Suprapubic skin (tissue), 4 donors: ENCODE results near the gene PPP1R12B. TPM values are rescaled to one million over a fixed set of nuclear protein-coding genes. Genes with fewer than 3 reads are reported as not detected.
"Not testable (repeated sequence)": the region's sequence is repeated elsewhere in the genome, so short reads cannot be mapped to it uniquely, and the experiment has no call there.

Source experiments
- DNase-seq, 2 donors: peaks; one replicate each; pipeline ENCODE4 v3.0.0-alpha.2; 2019; ENCODE audit warnings: low spot score in 2 of 2
- H3K27ac ChIP-seq: fragments of 200-600 bp; sonication (generic); one replicate; pipeline ENCODE4 v1.5.1; 2019
- H3K27me3 ChIP-seq: fragments of 200-600 bp; sonication (generic); one replicate; pipeline ENCODE4 v1.5.1; 2019
- H3K36me3 ChIP-seq: fragments of 200-600 bp; sonication (generic); one replicate; pipeline ENCODE4 v1.5.1; 2019
- H3K4me1 ChIP-seq: fragments of 200-600 bp; sonication (generic); one replicate; pipeline ENCODE4 v1.5.1; 2019
- H3K4me3 ChIP-seq: fragments of 200-600 bp; sonication (generic); one replicate; pipeline ENCODE4 v1.5.1; 2019; ENCODE audit warnings: mild to moderate bottlenecking
- H3K9me3 ChIP-seq: fragments of 200-600 bp; sonication (generic); one replicate; pipeline ENCODE4 v1.5.1; 2019
- EP300 ChIP-seq: sonication (generic); formaldehyde crosslinking; IDR thresholded peaks from one replicate; pipeline ENCODE4 v1.6.1; 2017; ENCODE audit warnings: antibody characterized with exemption
- POLR2A ChIP-seq, 2 donors: fragments of 450-650 bp; IDR thresholded peaks; one replicate each; pipeline ENCODE4 v1.6.1; 2017; ENCODE audit warnings: antibody characterized with exemption in 2 of 2, mild to moderate bottlenecking in 2 of 2, moderate library complexity in 2 of 2
- POLR2AphosphoS5 ChIP-seq, 3 donors: sonication (generic); formaldehyde crosslinking; IDR thresholded peaks; one replicate each; pipeline ENCODE4 v1.6.1; 2017; ENCODE audit warnings: antibody characterized with exemption in 3 of 3
- WGBS: methylation state at CpG from one replicate; pipeline ENCODE4 v1.1.5; 2018; 5-methylcytosine and 5-hydroxymethylcytosine counted together
- total RNA-seq, 4 donors: library from RNA; depleted of rRNA; stranded (reverse); fragments of >200 nt; gene quantifications; one replicate each; pipeline ENCODE4 v1.1.0, GENCODE V29; 2016
- TF ChIP-seq, protein P1 (sequence below), 2 donors: fragments of 200-600 bp in 1 of 2; fragments of 450-650 bp in 1 of 2; sonication (generic) in 1 of 2; IDR thresholded peaks; one replicate each; pipeline ENCODE4 v1.5.1; 2016 to 2019; ENCODE audit warnings: antibody characterized with exemption in 2 of 2, mild to moderate bottlenecking in 1 of 2, moderate library complexity in 1 of 2

Gene PPP1R12B
- total RNA-seq, 4 donors from 2014 or later: 28.4 to 90.7 (median 30.8) TPM

DNA sequence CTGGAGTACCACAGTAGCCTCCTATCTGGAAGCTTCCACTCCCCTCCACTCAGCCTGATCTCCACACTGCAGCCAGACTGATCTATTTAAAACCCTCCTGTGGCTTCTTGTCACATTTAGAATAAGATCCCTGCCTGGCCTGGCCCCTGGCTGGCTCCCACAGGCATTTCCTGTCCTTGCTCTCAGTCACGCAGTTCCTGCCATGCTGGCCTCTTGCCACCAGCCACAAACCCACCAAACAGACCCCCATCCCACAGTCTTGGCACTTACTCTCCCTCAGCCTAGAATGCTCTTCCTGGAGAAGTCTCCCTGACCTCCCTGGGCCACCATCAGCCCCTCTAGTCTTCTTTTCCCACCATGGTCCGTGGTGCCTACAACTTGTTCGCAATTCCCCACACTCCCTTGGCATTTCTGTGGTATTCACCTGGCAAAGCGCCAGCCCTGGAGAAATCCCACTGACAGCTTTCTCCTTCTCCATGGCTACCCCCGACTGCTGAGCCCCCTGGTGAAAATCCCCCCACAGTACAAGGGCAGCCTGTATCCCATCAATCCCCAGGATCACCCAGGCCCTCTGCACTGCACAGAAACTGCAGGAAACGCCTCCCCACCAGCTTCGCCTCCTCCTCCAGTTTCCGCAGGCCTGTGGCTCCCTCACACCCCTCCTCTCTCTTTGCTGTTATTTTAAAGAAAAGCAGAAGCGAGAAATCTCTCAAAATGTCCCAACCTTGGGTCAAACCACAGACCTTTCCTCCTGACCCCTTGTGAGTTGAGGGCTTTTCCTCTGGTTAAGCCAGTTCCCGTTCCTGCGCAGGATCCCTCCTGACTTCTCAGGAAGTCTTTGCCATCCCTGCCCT, 267.2 kb downstream of the PPP1R12B start:
- TF ChIP-seq, protein P1, sequence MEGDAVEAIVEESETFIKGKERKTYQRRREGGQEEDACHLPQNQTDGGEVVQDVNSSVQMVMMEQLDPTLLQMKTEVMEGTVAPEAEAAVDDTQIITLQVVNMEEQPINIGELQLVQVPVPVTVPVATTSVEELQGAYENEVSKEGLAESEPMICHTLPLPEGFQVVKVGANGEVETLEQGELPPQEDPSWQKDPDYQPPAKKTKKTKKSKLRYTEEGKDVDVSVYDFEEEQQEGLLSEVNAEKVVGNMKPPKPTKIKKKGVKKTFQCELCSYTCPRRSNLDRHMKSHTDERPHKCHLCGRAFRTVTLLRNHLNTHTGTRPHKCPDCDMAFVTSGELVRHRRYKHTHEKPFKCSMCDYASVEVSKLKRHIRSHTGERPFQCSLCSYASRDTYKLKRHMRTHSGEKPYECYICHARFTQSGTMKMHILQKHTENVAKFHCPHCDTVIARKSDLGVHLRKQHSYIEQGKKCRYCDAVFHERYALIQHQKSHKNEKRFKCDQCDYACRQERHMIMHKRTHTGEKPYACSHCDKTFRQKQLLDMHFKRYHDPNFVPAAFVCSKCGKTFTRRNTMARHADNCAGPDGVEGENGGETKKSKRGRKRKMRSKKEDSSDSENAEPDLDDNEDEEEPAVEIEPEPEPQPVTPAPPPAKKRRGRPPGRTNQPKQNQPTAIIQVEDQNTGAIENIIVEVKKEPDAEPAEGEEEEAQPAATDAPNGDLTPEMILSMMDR (IDR thresholded peaks at IDR 0.05): no peak
- TF ChIP-seq EP300: no peak
- TF ChIP-seq POLR2A (IDR thresholded peaks at IDR 0.05): no peak
- TF ChIP-seq POLR2AphosphoS5 (IDR thresholded peaks at IDR 0.05): no peak
- DNase-seq: no peak
- Histone ChIP-seq H3K36me3 (no peaks in the 10 kb centered on the region), H3K4me1 (peaks cover 22% of the 10 kb centered on the region), H3K27me3 (no peaks in the 10 kb centered on the region), H3K4me3 (no peak overlapping the region), H3K9me3 (no peaks in the 10 kb centered on the region), H3K27ac (no peak overlapping the region)
- WGBS: 50% methylated on average over 11 of the region's 11 CpGs

DNA sequence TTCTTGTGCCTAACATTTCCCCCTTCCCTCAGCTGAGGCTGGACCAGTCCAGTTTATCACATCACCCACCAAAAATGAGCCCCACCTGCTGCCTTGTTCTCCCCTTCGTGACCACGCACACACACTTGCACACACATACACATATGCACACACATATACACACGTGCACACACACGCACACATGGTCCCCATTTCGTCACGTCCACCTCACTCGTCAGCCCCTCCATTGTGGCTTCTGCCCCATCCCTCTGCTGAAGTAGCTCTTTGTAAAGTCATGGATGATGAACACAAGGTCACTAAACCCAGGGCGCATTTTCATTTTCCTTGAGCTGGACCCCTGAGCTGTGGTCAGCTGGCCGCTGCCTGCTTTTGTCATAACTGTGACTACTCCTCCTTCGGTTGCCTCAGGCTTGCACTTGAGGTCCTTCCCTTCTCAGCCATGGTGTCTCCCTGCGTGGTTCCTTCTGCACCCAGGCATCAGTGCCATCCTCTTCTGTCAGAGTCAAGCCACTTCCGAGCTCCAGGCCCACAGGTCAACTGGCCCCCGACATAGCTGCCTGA, 267.9 kb downstream of the PPP1R12B start:
- H3K27ac ChIP-seq: no peak overlapping the region
- no peak for TF ChIP-seq POLR2AphosphoS5 (IDR thresholded peaks at IDR 0.05)
- no peak for TF ChIP-seq EP300
- TF ChIP-seq, protein P1 (IDR thresholded peaks at IDR 0.05): no peak
- no peak for TF ChIP-seq POLR2A (IDR thresholded peaks at IDR 0.05)
- no peaks in the 10 kb centered on the region for H3K27me3 ChIP-seq
- DNase-seq: no peak
- H3K4me3 ChIP-seq: no peak overlapping the region
- H3K4me1 ChIP-seq: peaks cover 22% of the 10 kb centered on the region
- WGBS: 84% methylated on average over 13 of the region's 13 CpGs
- no peaks in the 10 kb centered on the region for H3K9me3 ChIP-seq
- H3K36me3 ChIP-seq: no peaks in the 10 kb centered on the region

DNA sequence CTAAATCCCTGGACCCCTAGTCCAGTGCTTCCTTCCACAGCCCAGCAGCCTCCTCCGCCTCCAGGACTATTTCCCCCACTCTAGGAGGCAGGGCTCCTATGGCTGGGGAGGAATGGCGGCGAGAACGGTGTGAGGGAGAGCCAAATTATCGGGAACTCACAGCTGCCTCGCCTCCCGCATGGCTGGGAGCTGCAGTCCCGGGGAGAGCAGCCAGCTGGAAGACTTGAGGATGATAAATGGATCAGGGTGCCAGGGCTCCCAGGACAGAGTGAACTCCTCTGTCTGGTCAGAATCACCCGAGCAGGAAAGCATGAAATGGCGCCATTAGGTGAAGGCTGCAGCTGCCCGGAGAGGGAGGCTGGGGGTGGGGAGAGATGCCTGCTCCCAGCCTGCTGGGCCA, 270.5 kb downstream of the PPP1R12B start:
- 42% methylated on average over 11 of the region's 11 CpGs for WGBS
- not testable (repeated sequence) for H3K27ac ChIP-seq, H3K9me3 ChIP-seq, H3K27me3 ChIP-seq, H3K36me3 ChIP-seq, DNase-seq, H3K4me3 ChIP-seq
- peaks cover 22% of the 10 kb centered on the region for H3K4me1 ChIP-seq

DNA sequence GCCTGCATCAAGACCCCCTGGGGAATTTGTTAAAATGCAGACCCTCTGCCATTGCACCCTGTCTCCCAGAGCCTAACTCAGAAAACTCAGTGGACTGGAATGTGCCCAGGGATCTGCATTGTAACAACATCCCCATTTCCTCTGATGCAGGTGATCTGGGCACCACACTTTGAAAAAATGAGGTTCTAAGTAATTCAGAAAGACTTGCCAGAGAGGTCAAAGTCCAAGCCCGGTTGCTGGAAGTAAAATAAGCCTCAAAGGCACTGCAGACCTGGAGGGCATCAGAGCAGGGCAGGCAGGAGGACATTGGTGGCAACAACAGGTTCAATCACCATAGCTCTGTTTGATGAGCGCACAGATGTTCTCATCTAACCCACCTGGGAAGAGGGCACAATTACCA, 271.0 kb downstream of the PPP1R12B start:
- Histone ChIP-seq H3K4me1 (peaks cover 22% of the 10 kb centered on the region), H3K27ac (no peak overlapping the region)

DNA sequence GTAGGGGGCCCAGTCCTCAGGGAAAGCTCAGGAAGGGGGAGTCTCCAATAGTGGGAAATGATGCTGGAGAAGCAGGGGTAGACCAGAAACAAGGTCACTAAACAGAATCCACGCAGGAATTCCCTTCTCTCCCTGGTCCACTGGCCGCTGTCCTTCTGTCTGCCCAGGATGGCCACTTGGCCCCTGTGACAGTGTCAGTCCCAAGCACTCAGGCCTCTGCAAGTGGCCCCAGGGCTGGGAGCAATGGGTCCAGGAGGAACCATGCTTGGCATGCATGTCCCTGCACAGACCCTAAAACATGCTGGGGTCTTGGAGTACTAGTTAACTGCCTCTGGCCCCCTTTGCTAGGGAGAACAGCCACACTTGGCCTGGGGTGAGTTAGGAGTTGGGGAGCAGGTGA, 271.5 kb downstream of the PPP1R12B start:
- peaks cover 20% of the 10 kb centered on the region for H3K4me1 ChIP-seq
- not testable (repeated sequence) for H3K27me3 ChIP-seq, H3K9me3 ChIP-seq, H3K36me3 ChIP-seq, DNase-seq, H3K4me3 ChIP-seq, H3K27ac ChIP-seq
- WGBS: 93% methylated on average over 2 of the region's 2 CpGs

More for the DNA sequence above, 271.0 kb downstream of the PPP1R12B start:
- H3K27me3 ChIP-seq: no peaks in the 10 kb centered on the region
- WGBS: 83% methylated on average over 2 of the region's 2 CpGs
- no peaks in the 10 kb centered on the region for H3K36me3 ChIP-seq
- TF ChIP-seq POLR2A (IDR thresholded peaks at IDR 0.05) (no peak), EP300 (no peak), POLR2AphosphoS5 (IDR thresholded peaks at IDR 0.05) (no peak)
- TF ChIP-seq, protein P1 (IDR thresholded peaks at IDR 0.05): no peak
- H3K9me3 ChIP-seq: no peaks in the 10 kb centered on the region
- DNase-seq: no peak
- H3K4me3 ChIP-seq: no peak overlapping the region

DNA sequence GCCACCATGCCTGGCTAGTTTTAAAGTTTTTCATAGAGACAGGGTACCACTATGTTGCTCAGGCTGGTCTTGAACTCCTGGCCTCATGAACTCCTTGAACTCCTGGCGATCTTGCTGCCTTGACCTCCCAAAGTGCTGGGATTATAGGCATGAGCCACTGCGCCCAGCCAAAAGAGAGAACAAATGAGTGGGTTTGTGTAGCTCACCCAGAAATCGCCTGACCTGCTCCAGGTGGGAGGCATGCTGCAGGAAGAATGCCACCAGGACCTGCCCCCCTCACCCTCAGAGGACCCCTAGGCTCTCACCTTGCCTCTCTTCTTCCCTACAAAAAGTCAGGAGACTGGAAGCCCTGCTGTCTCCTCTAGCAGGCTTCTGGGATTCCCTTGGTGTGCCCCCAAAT, 272.9 kb downstream of the PPP1R12B start:
- Histone ChIP-seq H3K27ac (no peak overlapping the region), H3K36me3 (no peaks in the 10 kb centered on the region), H3K4me1 (peaks cover 12% of the 10 kb centered on the region), H3K4me3 (no peak overlapping the region), H3K27me3 (peaks cover 6% of the 10 kb centered on the region), H3K9me3 (no peaks in the 10 kb centered on the region)
- TF ChIP-seq, protein P1 (IDR thresholded peaks at IDR 0.05): no peak
- TF ChIP-seq EP300 (no peak), POLR2AphosphoS5 (IDR thresholded peaks at IDR 0.05) (no peak), POLR2A (IDR thresholded peaks at IDR 0.05) (no peak)
- DNase-seq: no peak
- 53% methylated on average over 2 of the region's 3 CpGs for WGBS
